Raji (cell line): ENCODE data around the gene UBXN4.

ENCODE experiments used
- POLR2A ChIP-seq: IDR thresholded peaks from 2 replicates; pipeline ENCODE4 v1.6.1; 2011; ENCODE audit warnings: low read depth, low read length, control low read depth; ENCODE audit not compliant: insufficient read depth

Gene UBXN4

DNA sequence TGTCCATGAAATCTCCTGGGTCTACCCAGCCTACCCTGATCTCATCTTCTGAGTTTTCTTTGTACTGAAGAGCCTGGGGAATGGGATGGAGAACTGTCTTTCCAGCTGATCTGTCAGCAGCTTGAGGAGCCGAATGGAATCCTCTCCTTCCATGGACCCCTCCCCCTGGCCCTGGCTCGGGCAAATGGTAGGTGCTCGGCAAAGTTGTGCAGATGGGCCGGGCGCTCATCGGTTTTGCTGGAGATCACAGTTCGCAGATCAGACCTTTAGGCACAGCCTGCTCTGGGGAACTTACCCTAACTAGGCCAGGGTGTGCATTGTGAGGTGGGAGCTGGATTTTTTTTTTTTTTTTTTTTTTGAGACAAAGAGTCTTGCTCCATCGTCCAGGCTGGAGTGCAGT, 55.0 kb downstream of the UBXN4 start:
- TF ChIP-seq POLR2A = no peak

DNA sequence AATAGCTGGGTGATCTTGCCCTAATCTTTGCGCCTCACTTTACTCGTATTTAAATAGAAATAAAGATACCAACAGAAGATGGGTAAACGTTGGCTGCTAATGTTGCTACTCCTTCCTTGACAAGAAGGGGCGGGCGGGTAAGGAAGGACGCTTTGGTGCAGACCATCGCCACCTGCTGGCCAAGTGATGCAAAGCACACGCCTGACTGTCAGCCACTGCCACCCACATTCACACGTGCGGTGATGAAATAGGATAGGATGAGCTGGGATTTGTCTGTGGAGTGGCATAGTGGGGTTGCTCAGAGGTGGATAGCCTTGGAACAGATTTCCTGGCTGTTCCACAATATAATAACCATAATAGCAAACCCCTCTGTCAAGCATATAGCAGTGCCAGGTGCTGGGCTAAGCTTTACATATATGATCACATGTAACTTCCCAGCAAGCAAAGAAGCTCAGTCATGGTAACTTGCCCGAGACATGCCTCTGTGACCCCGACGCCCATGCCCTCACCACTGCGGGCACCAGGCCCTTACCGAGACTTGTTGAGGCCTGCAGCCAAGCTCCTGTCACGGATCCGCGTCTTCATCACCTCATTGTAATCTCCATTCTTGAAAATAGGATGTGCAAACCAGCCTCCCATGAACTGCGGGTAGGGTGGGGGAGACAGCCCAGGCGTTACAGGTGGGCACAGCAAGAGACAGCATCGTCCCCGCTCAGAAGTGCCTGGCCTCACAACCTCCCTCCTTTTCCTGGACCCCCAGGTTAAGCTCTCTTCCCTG, 56.0 kb downstream of the UBXN4 start:
- no peak for TF ChIP-seq POLR2A

DNA sequence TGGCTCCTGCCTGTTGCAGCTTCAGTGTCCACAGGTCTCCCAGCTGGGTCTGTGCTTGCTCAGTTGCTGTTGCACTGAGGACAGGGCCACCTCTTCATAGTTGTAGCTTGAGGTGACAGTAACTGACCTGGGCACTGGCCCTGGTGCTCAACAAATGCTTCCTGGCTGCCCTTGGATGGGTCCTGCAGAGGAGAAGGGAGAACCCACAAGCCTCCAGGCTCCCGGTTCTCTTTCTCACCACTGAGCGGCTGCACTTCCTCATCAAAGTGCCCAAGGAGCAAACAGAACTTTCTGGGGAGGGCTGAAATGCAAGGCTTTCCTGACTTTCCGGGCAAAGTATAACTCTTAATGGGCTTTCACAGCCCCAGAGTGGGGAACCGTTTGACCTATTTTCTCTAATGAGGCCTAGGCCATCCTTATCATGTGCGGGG, 56.6 kb downstream of the UBXN4 start:
- TF ChIP-seq POLR2A = no peak

DNA sequence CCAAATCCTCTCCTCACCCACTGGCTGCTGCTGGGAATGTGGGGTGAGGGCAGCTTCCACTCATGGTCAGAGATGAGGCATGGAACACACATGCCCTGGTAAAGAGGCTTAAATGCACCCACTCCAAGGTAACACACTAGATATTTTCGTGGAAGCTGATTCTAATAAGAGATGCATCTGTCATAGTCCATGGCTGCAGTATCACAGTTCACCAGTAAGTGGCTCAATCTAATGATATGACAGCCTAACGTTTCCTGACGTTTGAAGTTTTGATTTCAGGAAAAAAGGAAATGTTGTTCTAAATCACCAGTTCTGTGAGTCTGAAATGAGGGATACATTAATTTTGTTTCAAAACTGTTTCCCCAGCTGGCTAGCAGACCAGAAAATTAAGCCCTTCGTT, 57.1 kb downstream of the UBXN4 start:
- TF ChIP-seq POLR2A = no peak

DNA sequence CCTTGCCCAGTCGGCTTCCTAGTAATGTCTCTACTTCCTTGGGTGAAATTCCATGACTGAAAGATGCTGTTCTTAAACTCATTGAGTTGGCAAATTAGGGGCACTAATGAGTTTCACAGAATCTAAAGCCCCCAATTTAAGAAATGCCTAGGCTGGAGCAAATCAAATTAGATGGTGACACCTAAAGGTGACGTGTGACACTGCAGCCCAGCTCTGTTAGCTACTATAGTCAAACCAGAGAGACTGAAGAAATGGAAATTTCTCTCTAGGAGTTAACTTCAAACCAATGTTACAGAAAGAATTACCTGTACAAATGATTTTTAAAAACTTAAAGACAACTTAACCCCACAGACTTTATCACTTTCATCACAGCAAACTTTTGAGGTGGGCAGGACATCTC, 58.1 kb downstream of the UBXN4 start:
- TF ChIP-seq POLR2A = no peak

DNA sequence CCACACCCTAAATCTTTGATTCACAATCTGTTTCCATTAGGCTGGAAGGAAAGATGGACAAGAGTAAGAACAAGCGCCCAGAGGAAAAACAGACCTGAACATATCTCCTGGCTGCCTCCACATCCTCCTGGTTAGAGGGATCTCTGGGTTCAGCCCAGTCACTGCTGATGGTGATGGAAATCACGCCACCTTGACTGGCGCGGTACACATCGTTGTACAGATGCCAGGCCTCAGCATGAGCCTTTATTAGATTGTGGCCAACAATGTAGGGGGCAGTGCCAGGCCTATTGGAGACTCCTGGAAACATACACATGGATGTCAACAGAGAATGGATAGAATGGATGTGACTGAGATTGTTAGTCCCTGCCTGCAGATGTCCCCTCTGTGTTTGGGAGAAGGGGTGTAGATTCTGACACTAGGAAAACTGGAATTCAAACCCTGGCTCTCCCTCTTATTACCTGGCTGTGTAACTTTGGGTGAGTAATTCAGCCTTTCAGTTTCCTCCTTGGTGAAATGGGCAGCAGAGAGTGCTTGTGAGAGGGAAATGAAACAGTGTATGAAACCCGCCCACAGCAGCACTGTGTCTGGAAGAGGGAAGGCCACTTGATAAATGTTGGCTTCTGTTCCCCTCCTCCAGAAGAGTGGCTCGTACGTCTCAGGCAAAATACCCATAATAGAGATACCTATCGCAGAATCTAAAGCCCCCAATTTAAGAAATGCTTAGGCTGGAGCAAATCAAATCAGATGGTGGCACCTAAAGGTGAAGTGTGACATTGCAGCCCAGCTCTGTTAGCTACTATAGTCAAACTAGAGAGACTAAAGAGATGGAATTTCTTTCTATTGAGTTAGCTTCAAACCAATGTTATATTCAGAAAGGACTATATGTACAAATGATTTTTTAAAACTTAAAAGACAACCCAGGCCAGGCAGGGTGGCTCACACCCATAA, 59.1 kb downstream of the UBXN4 start:
- no peak for TF ChIP-seq POLR2A

DNA sequence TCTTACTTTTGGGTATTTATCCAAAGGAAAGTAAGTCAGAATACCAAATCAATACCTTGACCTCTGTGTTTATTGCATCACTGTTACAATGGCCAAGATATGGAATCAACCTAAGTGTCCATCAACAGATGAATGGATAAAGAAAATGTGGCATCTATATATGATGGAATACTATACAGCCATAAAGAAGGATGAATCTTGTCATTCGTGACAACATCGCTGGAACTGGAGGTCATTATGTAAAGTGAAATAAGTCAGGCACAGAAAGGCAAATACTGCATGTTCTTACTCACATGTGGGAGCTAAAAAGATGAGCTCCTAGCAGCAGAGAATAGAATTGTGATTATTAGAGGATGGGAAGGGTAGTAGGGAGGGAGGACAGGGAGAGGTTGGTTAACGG, 60.7 kb downstream of the UBXN4 start:
- TF ChIP-seq POLR2A = no peak

DNA sequence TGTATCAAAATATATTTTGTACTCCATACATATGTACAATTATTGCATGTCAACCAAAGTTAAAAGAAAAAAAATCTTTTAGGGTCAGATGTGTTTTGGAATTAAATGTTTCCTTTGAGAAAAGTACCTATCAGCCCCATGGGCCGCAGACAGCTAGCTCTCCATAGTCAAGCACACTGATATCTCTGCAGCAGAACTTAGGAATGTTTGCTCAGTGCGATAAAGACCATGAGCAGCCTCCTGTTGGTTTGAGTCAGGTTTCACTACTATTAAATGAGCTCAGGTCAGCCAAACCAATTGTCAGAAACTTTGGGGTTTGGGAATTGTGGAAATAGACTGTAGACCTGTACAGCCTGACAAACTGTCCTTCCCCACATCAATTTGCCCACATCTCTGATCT, 61.6 kb downstream of the UBXN4 start:
- no peak for TF ChIP-seq POLR2A

DNA sequence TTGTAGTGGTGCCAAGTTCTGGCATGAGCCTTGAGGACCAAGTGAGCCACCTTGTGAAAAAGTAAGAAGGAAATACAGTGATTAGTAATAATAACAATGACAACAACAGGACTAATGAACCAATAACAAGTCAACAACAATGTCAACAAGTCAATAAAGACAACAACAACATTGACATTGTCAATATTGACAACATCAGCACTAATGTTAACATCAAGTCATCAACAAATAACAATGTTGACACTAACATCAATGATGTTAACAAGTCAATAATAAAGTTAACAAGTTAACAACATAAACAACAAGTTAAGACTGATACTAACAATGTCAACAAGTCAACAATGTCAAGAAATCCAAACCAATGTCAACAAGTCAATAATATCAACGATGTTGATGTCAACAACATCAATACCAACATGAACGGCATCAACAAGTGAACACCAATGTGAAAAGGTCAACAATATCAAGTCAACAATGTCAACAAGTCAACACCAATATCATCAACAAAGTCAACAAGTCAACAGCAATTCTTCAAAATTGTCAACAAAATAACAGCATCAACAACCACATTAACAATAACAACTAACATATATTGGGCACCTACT, 71.4 kb downstream of the UBXN4 start:
- no peak for TF ChIP-seq POLR2A

DNA sequence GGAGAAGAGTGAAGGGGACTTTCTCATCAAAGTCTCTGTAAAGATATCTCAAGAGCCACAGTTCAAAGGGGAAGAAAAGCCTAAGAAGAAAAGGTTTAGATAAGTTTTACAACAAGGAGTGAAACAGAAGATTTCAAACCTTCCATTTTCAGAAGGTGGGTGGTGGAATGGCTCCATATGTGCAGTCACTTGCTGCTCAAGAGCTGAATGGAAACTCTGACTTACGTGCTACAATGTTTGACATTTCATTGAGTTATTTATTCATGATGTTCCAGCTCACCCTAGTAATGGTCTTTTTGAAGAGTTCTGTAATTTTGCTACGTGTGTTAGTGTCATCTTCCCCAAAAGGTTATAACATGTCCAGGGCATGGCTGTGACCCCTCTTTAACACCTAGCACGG, 73.6 kb downstream of the UBXN4 start:
- no peak for TF ChIP-seq POLR2A

DNA sequence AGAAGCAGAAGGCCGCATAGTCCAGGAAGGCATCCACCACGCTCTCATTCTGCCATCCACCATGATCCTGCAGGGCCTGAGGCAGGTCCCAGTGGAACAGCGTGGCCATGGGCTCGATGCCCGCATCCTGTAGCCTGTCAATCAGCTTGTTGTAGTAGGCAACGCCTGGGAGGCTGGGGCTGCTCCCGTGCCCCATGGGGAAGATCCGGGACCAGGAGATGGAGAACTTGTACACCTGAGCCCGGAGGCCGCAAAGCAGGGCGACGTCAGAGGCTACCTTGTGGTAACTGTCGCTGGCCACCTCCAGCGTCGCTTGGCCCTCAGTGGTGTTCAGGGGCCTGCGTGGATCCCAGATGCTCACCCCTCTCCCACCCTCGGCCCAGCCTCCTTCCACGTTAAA, 75.8 kb downstream of the UBXN4 start:
- no peak for TF ChIP-seq POLR2A

DNA sequence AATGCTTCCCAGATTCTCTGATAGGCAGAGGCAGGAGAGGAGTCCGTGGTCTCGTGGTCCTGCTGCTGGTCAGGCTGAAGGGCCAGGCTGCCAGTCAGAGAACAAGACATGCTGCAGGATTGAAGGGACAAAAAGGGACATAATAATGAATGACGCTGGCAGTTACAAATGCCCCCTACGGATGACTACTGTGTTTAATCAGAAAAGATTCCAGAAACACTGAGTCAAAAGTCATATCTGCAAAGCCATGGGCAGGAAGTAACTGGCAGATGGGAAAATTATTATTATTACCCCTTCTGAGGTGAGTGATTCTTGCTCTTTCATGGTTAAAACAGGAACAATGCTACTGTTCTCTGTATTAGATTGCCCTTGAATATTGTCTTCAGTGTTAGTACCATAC, 76.3 kb downstream of the UBXN4 start:
- no peak for TF ChIP-seq POLR2A

DNA sequence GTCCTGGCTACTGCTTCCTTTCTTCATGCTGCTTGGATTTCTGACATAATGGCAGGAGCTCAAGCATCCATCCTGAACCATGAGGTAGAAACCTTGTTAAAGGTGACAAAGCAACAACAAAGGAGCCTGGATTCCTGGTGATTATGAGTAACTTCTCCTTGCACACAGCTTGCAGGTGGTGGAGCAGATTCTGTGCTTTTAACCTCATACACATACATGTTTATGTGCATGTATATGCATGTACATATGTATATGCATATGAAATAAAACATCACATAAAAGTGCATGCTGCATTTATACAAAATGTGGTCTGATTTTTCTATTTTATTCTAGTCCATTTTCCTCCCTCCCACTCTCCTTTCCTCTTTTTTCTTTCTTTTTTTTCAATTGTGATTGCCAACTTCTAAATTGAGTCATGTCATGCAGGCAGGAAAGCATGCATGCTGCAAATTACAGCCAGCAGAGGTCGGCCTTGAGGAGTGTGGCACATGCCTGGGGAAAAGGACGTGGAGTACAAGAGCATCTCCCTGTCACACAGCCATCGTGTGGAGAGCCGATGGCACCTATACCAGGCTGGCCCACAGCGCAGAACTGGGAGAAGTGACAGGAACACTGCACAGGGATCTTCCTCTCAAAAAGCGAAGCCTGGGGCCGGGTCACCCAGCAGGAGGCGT, 77.4 kb downstream of the UBXN4 start:
- no peak for TF ChIP-seq POLR2A

DNA sequence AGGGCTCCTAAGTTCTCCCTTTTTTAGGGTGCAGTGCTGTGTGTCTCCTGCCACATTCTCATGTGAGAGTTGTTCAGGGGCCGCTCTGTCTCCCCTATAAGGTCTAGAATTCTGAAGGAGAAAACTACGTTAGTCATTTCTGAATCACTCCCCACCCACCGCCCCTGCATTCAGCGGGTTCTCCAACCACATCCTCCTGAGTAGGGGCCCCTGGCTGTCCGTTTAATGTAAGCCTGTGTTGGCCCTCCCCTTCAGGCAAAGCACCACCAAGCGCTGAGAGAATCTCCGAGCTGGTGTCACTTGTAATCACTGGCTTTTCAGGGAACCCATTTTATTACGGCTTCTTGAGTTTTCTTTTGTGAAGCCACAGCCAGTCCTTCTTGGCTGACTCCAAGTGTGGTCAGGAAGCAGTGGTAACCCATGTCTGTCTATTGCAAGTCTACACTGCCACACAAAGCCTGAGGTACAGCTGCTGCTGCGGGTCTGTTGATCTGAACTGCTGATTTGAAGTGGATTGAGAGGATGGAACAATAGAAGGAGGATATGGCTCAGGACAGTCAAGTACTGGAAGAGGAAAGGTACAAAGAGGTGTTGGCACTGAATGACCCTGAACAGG, 78.5 kb downstream of the UBXN4 start:
- TF ChIP-seq POLR2A = no peak

DNA sequence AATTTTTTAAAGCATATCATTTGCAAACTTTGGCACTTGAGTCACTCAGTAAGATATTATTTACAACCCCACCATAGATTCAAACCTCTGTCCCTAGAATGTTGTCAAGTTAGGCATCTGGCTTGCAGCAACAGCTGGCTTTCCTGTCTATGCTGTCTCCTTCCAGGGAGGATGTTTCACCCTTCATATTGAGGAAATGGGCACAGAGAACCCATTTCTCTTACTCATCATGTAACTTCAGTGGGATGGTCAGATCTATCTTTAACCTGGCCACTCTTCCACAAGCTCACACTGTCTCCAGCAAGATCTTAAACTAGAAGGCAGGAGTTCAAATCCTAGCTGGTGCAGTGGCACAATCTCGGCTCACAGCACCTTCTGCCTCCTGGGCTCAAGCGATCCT, 79.5 kb downstream of the UBXN4 start:
- no peak for TF ChIP-seq POLR2A
